OCI-LY1 (cell line): ENCODE measurements around the gene FRMD5.

Experiments used
- H2AFZ ChIP-seq: fragments of 200-600 bp; sonication (generic), shearing (Covaris generic); 2 replicates; pipeline ENCODE4 v1.6.0; 2014; ENCODE audit warnings: antibody characterized with exemption, mild to moderate bottlenecking, low read length
- H3F3A ChIP-seq: fragments of 200-600 bp; sonication (generic), shearing (Covaris generic); 2 replicates; pipeline ENCODE4 v1.6.0; 2014; ENCODE audit warnings: mild to moderate bottlenecking, antibody characterized with exemption, low read length, moderate library complexity; ENCODE audit not compliant: insufficient read depth
- H3K27ac ChIP-seq: fragments of 200-600 bp; sonication (generic); 2 replicates; pipeline ENCODE4 v1.5.1; 2014; ENCODE audit warnings: low read length, mixed run types, mild to moderate bottlenecking, low read depth; ENCODE audit not compliant: poor library complexity, severe bottlenecking
- H3K27me3 ChIP-seq: fragments of 200-600 bp; sonication (generic); 2 replicates; pipeline ENCODE4 v1.6.0; 2014; ENCODE audit warnings: antibody characterized with exemption, mild to moderate bottlenecking, low read length, moderate library complexity; ENCODE audit not compliant: insufficient read depth
- H3K36me3 ChIP-seq: fragments of 200-600 bp; sonication (generic); 2 replicates; pipeline ENCODE4 v1.6.1; 2014; ENCODE audit warnings: mild to moderate bottlenecking, antibody characterized with exemption, low read length, moderate library complexity, mixed read lengths; ENCODE audit not compliant: insufficient read depth
- H3K4me1 ChIP-seq: fragments of 200-600 bp; sonication (generic); 2 replicates; pipeline ENCODE4 v1.5.1; 2014; ENCODE audit warnings: mild to moderate bottlenecking, low read length, moderate library complexity; ENCODE audit not compliant: insufficient read depth, severe bottlenecking
- H3K4me2 ChIP-seq: fragments of 200-600 bp; sonication (generic), shearing (Covaris generic); 2 replicates; pipeline ENCODE4 v1.6.1; 2014; ENCODE audit warnings: low read length
- H3K4me3 ChIP-seq: fragments of 200-600 bp; sonication (generic); 2 replicates; pipeline ENCODE4 v1.5.1; 2014; ENCODE audit warnings: low read length, low read depth, mild to moderate bottlenecking, mixed read lengths; ENCODE audit not compliant: poor library complexity, severe bottlenecking
- H3K79me2 ChIP-seq: fragments of 200-600 bp; shearing (Covaris generic); 2 replicates; pipeline ENCODE4 v1.6.1; 2016; ENCODE audit warnings: mixed run types, low read length, mixed read lengths; ENCODE audit not compliant: insufficient read depth
- H3K9ac ChIP-seq: fragments of 200-600 bp; sonication (generic), shearing (Covaris generic); 2 replicates; pipeline ENCODE4 v1.6.1; 2014; ENCODE audit warnings: mild to moderate bottlenecking, low read length, mixed read lengths
- H3K9me2 ChIP-seq: fragments of 200-600 bp; sonication (generic), shearing (Covaris generic); 2 replicates; pipeline ENCODE4 v1.6.1; 2014; ENCODE audit warnings: low read depth, mild to moderate bottlenecking, low read length, mixed read lengths
- H3K9me3 ChIP-seq: fragments of 200-600 bp; shearing (Covaris generic); 2 replicates; pipeline ENCODE4 v1.6.1; 2014; ENCODE audit warnings: low read length, mixed read lengths
- H4K20me1 ChIP-seq: fragments of 200-600 bp; sonication (generic), shearing (Covaris generic); 2 replicates; pipeline ENCODE4 v1.6.0; 2016; ENCODE audit warnings: mild to moderate bottlenecking, low read length; ENCODE audit not compliant: insufficient read depth
- EZH2 ChIP-seq: fragments of 200-600 bp; sonication (generic), shearing (Covaris generic); IDR thresholded peaks from 2 replicates; pipeline ENCODE4 v1.8.0; 2017; ENCODE audit warnings: borderline replicate concordance, mixed run types, mild to moderate bottlenecking, antibody characterized with exemption, low read length, moderate library complexity, mixed read lengths
- TF ChIP-seq, protein P1 (sequence below): fragments of 200-600 bp; sonication (generic), shearing (Covaris generic); IDR thresholded peaks from 2 replicates; pipeline ENCODE4 v1.5.1; 2017; ENCODE audit warnings: mild to moderate bottlenecking, antibody characterized with exemption, low read length, moderate library complexity, mixed read lengths

Gene FRMD5

GRCh38 chr15:43903864-43904290 is 291.2 kb downstream of the FRMD5 start:
- H4K20me1 ChIP-seq = no peaks in the 10 kb centered on the region
- peaks cover 4% of the 10 kb centered on the region for H3K4me1 ChIP-seq
- no peaks in the 10 kb centered on the region for H3F3A ChIP-seq
- no peak overlapping the region for H3K27ac ChIP-seq
- TF ChIP-seq EZH2 = no peak
- TF ChIP-seq, protein P1, sequence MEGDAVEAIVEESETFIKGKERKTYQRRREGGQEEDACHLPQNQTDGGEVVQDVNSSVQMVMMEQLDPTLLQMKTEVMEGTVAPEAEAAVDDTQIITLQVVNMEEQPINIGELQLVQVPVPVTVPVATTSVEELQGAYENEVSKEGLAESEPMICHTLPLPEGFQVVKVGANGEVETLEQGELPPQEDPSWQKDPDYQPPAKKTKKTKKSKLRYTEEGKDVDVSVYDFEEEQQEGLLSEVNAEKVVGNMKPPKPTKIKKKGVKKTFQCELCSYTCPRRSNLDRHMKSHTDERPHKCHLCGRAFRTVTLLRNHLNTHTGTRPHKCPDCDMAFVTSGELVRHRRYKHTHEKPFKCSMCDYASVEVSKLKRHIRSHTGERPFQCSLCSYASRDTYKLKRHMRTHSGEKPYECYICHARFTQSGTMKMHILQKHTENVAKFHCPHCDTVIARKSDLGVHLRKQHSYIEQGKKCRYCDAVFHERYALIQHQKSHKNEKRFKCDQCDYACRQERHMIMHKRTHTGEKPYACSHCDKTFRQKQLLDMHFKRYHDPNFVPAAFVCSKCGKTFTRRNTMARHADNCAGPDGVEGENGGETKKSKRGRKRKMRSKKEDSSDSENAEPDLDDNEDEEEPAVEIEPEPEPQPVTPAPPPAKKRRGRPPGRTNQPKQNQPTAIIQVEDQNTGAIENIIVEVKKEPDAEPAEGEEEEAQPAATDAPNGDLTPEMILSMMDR = peak; percentile 95
- H3K79me2 ChIP-seq = no peaks in the 10 kb centered on the region
- H3K36me3 ChIP-seq = no peaks in the 10 kb centered on the region
- H3K9ac ChIP-seq = no peak overlapping the region
- no peak overlapping the region for H3K4me2 ChIP-seq
- no peaks in the 10 kb centered on the region for H3K27me3 ChIP-seq
- no peaks in the 10 kb centered on the region for H3K9me2 ChIP-seq
- H2AFZ ChIP-seq = no peak overlapping the region
- H3K4me3 ChIP-seq = no peak overlapping the region
- no peaks in the 10 kb centered on the region for H3K9me3 ChIP-seq

DNA sequence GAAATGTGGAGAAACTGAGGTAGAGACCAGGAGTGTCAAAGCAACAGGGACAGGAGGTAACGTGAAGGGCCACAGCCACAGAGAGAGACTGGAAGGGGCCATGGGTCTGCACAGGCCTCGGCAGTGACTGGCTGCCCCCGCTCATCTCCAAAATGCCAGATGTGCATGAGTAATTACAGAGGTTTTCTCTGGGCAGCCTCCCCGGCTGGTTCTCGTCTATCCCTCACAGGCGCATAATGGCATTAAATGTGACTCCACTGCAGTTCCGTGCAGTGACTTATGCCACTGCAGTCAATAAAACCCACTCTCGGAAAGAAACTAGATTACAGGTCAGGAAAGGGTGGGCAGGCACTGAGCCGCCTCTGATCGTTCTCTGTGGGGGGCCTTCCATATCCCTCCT is 293.6 kb downstream of the FRMD5 start:
- Histone ChIP-seq H4K20me1 (no peaks in the 10 kb centered on the region), H3K27me3 (no peaks in the 10 kb centered on the region), H3K4me3 (no peak overlapping the region), H3K4me1 (peaks cover 4% of the 10 kb centered on the region), H3K9me2 (no peaks in the 10 kb centered on the region), H3K4me2 (no peak overlapping the region), H3K9ac (no peak overlapping the region), H3F3A (no peaks in the 10 kb centered on the region), H3K9me3 (no peaks in the 10 kb centered on the region), H3K27ac (no peak overlapping the region), H2AFZ (no peak overlapping the region), H3K36me3 (no peaks in the 10 kb centered on the region), H3K79me2 (no peaks in the 10 kb centered on the region)
- TF ChIP-seq, protein P1 = no peak
- TF ChIP-seq EZH2 = no peak

- TF ChIP-seq, protein P1 = no peak
- no peak for TF ChIP-seq EZH2
- Histone ChIP-seq H3K79me2 (no peaks in the 10 kb centered on the region), H3K9ac (no peak overlapping the region), H3K27me3 (no peaks in the 10 kb centered on the region), H3F3A (no peaks in the 10 kb centered on the region), H3K9me2 (no peaks in the 10 kb centered on the region), H3K4me2 (no peak overlapping the region), H3K4me3 (no peak overlapping the region), H3K4me1 (peaks cover 4% of the 10 kb centered on the region), H3K27ac (no peak overlapping the region), H3K9me3 (no peaks in the 10 kb centered on the region), H3K36me3 (no peaks in the 10 kb centered on the region), H2AFZ (no peak overlapping the region), H4K20me1 (no peaks in the 10 kb centered on the region)
Measured at GRCh38 chr15:43900996-43901395, 294.1 kb downstream of the FRMD5 start.
